NCI-H1092 treated with DMSO at 0.1 percent for 48 hours (cell line): ENCODE measurements around the gene VSIG10L.

Experiments used
- DNase-seq: peaks from one replicate; lab custom pipeline; 2025; lab: John Stamatoyannopoulos, UW

The VSIG10L gene

DNA sequence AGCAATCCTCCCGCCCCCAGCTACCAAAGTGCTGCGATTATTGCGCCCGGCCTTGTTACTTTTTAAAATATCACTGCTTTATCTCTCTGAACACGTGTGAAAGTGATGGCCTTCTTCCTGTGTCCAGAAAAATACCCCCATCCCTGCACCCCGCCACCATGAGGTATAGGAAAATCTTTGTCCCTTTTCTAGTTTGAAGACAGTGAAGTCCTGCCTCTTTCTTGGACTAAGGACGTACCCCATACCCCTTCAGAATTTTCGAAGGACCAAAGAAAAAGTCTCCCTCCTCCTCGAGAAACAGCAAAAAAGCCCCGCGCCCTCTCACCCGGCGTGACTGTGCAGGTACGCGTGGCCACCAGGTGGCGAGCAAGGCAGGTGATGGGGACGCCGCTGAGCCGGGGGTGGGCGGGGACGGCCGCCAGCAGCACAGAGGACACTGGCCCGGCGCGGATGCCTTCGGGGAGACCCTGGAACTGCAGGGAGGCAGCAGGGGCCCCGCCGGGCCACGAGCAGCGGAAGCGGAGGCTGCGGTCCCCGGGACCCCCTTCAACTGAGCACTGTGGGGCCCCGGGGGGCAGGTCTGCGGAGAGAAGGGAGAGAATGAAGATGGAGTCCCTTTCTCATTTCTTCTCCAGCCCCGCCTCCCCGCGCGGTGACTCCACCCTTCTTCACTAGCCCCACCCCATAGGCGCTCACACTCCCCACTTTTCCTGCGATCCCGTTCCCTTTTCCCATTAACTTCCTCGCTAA is 3.2 kb downstream of the VSIG10L start:
- peak; percentile 33 for DNase-seq

DNA sequence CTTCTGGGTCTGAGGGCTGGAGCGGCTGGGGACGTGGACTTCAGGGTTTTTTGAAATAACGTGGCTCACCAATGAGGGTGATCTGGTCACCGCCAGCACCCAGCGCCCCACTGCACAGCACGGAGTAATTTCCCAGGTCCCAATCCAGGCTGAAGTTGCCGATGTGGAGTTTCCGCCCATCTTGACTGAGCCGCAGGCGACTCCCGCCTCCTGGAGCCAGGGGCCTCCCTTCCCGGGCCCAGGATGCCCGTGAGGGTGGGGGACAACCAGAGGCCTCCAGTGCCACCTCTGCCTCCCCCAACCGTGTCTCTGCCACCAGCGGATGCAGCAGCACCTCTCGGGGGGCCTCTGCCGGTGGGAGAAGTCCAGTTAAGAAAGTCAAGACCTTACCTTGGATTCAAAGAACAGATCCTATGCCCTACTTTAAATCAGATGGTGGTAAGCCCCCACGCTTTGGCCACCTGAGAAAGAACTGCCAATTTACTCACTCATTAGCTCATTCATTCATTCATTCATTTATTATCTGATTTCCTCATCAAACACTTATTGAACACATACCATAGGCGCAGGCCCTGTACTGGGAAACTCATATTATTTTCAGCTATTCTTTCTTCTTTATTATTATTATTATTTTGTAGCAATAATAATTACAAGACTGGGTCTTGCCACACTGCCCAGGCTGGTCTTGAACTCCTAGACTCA is 3.9 kb downstream of the VSIG10L start:
- DNase-seq = no peak

DNA sequence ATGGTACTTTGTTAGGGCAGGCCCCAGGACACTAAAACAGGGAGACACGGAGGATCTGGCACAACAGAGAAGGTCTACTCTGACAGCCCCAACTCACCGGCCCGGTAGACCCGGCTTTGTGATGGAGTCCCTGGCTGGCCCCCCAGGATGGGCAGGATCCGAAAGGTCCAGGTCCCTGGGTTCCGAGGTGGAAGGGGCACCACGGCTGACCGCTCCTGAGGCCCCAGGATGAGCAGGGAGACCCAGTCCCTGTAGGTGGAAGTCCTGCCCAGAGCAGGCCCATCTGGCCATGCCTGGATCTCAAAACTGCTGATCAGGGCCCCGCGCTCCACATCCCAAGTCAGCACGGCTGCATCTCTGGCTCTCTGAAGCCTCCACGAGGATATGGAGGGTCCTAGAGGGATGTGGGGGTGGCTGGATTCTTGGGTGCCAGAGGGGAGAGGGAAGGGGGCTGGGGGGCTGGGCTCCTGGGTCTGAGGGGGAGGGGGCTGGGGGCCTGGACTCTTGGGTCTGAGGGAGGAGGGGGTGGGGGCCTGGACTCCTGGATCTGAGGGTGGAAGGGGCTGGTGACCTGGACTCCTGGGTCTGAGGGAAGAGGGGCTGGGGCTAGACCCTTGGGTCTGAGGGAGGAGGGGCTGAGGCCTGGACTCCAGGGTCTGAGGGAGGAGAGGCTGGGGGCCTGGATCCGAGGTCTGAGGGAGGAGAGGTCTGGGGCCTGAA is 4.6 kb downstream of the VSIG10L start:
- DNase-seq = no peak

DNA sequence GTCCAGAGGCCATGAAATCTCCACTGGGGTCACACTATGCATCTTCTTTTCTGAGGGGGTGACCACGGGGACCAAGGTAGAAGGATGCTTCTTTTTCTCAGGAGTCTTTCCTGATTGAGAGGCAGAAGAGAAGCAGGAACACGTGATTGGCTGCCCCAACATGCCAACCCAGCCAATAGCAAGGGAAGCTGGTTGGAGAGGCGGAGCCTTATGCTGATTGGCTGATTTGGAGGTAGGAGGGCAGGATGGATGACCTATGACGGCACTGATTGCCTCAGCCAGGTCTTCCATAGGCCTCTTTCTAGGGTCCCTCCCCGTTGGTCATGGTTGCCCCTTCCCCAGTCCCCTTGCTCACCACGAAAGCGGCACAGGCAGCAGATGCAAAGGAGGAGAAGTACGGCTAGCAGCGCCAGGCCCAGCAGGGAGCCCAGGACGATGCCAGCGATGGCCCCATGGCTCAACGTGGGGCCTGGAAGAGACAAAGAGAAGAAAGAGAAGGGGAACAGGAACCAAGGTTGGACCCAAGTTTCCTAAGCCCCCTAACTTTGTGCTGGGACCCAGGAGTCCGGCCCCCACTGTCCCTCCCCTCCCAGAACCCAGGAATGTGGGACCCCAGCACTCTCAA is 8.0 kb downstream of the VSIG10L start:
- DNase-seq = peak; percentile 7

DNA sequence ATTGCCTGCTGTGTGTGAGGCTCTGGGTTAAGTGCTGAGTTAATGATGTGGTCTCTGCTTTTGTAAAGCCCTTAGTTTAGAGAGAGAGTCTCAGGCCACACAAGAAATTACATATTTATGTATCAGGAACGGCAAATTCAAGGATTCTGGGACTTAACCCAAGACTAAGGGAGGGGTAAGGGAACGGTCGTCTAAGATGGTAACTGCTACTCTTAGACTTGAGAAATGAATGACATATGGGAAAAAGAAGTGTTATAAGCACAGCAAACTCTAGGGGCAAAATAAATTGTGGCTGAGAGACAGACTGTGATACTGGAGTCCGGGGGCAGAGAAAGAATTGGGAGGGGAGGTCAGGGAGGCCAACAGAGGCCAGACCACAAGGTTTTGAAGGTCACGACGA is 10.2 kb downstream of the VSIG10L start:
- no peak for DNase-seq

DNA sequence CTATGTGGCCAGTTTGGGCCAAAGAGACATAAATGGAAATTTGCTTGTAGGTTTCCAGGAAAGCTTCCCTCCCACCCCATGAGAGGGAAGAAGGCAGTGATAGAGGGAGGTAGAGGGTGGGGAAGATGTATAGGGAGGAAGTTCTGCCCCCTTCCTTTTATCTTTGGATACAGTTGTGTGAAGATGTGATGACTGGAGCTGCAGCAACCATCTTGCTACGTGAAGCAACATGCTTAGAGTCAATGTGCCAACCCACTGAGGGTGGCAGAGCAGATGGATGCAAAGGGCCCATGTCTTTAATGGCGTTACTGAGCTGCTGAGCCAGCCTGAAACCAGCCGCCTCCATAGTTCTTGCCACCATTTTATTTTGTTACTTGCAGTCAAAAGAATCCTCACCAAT is 10.7 kb downstream of the VSIG10L start:
- no peak for DNase-seq

DNA sequence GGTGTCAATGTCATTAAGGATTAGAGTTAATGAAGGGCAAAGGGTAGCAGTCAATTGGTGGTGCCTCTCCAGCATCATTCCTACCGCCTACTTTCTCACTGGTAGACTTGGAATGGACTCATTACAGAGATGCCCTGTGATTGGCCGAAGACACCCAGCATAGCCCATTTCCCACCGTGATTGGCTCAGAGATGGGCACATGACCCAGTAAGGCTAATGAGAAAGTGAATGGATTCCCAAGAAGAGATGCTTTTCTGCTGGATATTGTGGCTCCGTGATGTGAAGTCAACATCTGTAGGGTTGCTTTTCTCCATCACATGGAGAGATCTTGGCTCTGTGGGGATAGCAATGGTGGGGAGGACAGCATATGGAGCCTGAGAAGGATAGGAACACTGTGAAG is 11.6 kb downstream of the VSIG10L start:
- DNase-seq = no peak

DNA sequence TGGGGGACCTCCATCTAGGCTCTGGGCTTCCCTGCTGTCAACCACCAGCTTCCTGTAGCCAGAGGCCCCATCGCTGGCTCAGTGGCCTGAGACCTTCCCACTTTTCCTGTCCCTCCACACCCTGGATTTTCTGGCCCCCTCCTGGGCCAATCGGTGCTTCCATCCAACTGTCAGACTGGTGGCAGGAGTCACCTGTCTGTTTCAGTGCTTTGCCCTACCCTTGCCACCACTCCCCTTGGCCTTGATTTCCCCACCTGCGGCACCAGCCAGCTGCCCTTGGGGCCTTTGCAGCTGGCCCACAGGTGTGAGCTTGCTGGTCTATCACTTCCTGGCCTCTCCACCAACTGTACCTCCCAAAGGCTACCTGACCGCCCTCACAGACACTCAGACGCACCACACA is 12.5 kb downstream of the VSIG10L start:
- DNase-seq = no peak

DNA sequence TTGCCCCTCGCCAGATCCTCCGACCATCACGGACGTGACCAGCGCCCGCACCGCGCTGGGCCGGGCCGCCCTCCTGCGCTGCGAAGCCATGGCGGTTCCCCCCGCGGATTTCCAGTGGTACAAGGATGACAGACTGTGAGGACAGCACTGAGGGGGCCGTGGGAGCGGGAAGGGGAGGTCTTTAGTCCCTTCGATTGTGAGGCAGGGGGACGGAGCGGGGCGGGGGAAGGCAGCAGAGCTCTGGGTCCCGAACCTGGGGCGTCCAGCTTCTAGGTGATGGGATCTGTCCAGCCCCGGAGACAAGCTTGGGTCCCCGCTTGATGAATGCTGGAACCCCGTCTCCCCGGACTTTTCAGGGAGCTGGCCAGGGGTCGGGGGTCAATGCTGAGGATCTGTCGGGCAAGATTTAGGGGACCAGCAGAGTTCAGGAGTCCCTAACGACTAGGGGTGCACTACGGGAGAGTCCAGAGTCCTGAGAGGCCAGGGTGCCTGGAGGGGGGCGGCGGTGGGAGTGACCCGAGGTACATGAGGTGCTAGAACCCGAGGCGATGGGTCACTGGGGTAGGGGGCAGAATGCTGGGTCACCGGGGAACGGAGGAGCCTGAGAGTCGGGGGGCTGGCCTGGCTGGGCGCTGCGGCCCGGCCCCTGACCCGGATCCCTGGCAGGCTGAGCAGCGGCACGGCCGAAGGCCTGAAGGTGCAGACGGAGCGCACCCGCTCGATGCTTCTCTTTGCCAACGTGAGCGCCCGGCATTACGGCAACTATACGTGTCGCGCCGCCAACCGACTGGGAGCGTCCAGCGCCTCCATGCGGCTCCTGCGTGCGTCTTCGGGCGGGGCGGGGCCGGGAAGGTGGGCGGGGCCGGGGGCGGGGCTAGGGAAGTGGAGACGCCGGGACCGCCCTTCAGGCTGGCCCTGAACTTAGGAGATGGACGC is 14.6 kb downstream of the VSIG10L start:
- DNase-seq = no peak

DNA sequence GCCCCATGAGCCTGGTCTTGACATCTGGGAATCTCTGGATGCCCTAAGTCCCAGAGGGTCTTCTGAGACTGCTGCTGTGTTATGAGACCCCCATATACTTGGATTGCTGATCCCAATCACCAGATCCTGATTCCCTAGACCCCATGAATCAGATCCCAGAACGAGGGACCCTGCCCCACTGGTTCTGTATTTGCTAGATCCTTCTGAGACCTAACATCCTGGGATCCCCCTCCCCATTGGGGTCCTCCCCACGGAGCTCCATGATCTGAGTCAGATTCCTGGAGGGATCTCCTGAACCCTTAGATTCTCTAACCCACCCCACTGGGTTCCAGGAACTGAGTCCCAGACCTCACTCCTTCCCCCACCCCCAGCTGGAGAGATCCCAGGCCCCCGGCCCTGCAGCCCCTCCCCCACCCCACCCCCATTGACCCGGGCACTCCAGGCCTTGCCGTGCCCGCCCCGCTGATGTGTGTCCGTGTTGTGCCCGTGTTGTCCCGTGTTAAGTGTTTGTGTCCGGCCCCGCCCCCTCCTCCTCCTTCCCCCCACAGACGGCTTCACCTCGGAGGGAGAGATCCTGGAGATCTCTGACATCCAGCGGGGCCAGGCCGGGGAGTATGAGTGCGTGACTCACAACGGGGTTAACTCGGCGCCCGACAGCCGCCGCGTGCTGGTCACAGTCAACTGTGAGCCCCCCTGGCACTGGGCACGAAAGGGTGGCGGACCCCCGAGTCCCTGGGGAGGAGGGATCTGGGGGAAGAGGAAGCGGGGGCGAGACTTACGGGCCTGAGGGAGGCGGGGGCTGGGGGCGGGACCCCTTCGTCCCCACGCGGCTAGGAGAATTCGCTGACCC is 15.5 kb downstream of the VSIG10L start:
- DNase-seq = no peak

DNA sequence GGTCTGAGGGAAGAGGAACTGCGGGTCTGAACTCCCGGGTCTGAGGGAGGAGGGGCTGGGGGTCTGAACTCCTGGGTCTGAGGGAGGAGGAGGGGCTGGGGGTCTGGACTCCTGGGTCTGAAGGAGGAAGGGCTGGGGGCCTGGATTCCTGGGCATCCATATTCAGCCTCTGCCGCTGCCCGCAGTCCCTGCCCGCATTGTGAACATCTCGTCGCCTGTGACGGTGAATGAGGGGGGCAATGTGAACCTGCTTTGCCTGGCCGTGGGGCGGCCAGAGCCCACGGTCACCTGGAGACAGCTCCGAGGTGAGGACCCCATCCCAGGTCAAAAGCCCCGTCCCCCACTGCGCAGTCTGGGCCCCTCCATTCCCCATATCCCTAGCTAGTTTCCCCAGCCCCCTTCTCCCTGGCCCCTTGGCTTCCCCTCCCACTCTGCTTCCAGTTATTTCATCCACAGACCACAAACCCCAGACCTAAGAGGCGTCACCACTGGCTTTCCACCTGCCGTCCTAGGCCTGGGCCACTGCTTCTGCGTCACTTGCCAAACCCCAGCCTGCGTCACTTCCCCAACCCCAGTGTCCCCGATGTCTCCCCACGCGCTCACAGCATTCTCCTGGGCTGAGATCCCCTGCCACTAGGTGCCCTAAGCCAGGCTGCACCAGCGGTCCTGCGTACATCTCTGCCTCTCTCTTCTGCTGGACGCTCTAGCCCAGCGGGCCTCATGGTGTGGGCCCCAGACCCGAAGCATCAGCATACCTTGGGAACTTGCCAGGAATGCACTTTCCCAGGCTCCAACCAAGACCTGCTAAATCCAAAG is 16.6 kb downstream of the VSIG10L start:
- DNase-seq = no peak

DNA sequence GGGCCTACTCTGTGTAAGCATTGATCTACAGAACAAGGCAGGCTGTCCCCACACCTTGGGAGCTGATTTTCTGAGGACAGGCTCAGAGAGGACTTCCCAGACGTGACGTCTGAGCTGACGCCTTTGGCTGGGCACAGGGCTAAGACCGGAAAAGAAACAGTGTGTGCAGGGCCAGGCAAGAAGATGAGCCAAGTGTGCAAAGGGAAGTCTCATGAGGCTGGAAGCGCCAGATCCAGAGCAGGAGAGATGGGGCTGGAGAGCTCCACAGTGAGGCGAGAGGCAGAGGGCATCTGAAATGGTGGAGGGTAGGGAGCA is 17.8 kb downstream of the VSIG10L start:
- no peak for DNase-seq

DNA sequence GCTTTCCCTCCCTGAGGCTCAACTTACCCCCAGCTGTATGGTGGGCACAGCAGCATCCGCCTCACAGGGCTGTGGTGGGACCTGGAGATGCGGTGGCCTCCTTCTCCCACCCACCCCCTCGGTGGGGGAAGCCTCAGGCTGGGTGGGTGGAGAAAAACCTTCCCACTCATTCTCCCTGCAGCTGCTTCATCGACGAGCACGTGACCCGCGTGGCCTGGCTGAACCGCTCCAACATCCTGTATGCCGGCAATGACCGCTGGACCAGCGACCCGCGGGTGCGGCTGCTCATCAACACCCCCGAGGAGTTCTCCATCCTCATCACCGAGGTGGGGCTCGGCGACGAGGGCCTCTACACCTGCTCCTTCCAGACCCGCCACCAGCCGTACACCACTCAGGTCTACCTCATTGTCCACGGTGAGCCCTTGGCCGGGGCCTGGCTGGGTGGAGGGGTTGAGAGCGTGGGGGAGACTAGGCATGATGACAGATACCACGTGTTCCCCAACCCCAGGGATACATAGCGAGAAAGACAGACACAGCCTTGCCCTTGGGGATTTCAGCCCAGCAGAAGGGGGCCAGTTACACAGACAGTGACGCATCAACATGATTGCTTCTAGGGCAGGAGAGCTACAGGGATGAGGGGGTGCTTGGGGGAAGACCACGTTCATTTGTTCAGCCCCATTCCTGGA is 18.3 kb downstream of the VSIG10L start:
- no peak for DNase-seq

DNA sequence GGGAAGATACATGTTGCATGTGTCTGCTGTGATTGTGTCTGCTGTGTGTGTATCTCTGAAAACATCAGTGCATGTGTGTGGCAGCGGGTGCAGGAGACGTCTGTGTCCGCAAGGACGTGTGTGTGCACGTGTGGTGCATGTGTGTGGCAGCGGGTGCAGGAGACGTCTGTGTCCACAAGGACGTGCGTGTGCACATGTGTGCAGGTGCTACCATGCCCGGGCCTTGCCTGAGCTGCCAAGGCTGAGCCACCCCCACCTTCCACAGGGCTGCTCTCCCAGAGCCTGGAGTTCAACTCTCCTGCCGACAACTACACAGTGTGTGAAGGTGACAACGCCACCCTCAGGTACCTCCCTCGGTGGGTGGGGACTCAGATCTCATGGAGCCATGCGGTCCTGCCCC is 20.1 kb downstream of the VSIG10L start:
- DNase-seq = no peak

DNA sequence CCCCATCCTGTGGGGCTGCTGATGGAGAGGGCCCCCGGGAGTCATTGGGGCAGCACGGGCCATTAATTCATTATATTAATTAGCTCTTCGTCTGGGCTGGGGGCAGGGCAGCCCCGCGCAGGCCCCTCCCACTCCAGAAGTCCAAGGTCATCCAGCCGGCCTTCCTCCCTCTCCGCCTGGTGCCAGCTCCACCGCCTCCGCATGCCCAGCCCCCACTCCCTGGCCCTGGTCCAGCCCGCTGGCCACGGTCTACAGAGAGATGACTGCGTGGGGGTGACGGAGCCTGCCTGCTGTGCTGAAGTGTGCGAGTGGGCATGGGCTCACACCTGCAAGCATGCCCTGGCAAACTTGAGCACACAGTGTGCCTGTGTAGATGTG is 21.7 kb downstream of the VSIG10L start:
- DNase-seq = no peak

DNA sequence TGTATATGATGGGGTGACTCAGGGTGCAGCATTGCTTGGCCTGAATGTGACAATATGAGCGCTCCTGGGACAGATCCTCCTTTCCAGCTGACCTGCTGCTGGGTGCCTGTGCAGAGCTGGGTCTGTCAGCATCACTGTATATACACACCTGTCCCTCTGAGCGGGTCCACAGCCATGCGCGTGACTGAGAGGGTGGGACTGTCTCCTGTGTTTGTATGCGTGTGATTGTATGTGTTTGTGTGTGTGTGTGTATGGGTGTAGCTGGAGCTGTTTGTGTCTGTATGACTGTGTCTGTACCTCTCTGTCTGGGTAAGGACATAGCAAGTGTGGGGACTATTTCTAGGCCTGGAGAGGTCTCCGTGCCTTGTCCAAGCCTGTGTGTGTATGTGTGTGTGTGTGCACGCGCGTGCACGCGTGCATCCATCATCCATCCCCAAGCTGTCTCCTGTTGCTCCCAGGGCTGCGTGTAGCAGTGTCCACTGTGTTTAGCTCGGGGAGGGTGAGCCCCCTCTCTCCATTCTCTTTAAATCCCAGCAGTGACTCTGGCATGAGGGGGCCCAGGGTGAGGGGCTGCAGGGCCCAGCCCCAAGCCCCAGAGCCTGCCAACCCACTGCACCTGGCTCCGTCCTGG is 22.2 kb downstream of the VSIG10L start:
- DNase-seq = no peak

DNA sequence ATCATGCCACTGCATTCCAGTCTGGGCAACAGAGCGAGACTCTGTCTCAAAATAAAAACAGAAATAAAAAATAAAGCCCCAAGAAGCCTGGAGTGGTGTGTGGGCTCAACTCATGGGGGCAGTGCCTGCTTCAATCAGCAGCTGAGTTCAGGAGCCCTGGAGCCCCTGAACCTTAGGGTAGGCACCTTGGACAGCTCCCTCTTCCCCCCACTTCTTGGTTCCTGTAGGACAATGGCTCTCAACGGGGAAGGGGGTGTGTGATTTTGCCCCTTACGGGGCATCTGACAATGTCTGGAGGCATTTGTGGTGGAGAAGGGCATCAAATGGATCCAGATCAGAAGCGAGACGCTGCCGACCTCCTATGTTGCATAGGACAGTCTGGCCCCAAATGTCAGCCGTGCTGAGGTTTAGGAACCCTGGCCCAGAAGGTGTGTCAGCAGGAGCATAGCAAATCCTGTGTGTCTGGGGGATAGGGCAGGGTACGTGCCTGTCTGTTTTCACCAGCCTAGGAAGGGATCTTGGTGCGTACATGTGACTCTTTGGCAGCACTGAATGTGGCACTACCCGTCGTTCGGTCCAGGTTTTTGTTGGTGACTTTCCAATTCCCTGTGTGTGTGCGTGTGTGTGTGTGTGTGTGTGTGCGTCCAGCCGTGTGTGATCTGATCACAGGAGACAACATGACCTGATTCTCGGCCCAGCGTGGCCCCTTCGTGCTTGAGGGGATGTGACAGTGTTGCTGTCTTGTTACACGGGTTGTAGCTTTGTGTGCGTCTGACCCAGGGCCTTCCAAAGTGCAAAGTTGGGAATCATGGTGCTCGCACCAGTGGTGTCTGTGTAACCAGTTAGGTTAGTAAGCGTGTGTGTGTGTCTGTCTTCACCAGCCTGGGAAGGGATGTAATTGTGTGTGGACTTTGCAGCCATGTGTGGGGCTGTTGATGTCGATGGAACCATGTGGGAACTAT is 23.0 kb downstream of the VSIG10L start:
- DNase-seq = no peak

DNA sequence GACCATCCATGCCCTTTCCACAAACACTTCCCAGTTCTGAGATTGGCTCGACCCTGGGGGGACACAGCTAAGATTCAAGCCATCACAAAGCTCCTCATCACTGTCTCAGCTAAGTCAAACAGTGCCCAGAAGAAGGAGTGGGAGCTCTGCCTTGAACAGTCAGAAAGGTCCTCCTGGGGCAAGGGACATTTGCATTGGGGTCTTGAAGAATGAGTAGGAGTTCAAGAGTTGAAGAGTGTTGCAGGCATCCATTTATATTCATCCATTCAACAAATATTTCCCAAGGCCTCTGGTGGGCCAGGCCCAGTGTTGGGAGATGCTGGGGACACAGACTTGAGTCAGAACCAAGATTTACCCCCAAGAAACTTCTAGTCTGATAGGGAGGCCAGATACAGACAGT is 24.0 kb downstream of the VSIG10L start:
- no peak for DNase-seq
